Epithelial cell of prostate (primary cell): ENCODE measurements around the gene ZFYVE28.

Experiments used
- DNase-seq: peaks from one replicate; pipeline ENCODE4 v3.0.0-alpha.2; 2011; ENCODE audit warnings: low read depth, low spot score
- H3K27ac ChIP-seq: fragments of 450-650 bp; 2 replicates; pipeline ENCODE4 v1.5.1; 2017; ENCODE audit warnings: mild to moderate bottlenecking

The ZFYVE28 gene

DNA sequence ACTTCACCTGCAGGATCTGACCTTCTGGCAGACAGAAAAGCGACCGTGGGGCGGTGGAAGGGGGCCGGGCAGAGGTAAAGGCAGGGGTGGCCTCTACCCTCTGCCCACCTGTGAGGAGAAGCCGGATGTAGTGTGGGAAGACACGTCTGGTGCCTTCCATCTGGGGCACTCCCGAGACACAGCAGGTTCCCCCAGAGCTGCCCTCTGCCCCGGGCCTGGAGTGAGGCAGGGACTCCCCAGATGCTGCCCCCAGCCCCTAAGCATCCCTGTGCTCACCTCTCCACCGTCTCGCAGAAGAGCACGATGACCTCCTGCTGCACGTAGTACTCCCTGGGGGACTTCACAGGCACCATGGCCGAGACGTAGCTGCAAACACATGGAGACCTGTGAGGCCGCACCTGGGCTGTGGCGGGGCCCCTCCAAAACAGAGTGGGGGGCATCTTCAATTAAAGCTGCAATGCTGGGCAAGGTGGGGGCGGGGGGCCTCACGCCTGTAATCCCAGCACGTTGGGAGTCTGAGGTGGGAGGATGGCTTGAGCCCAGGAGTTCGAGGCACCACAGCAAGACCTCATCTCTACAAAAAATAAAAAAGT is 81.2 kb downstream of the ZFYVE28 start:
- no peak overlapping the region for H3K27ac ChIP-seq
- no peak for DNase-seq

- no peak overlapping the region for H3K27ac ChIP-seq
- DNase-seq: no peak
These were observed 81.8 kb downstream of the ZFYVE28 start for GRCh38 chr4:2336659-2337058.

- H3K27ac ChIP-seq: no peak overlapping the region
- no peak for DNase-seq
These were observed 82.7 kb downstream of the ZFYVE28 start for GRCh38 chr4:2335729-2336101.

- DNase-seq: no peak
- no peak overlapping the region for H3K27ac ChIP-seq
These were observed 83.4 kb downstream of the ZFYVE28 start for GRCh38 chr4:2334826-2335728.

GRCh38 chr4:2333916-2334644 is 84.4 kb downstream of the ZFYVE28 start:
- DNase-seq: no peak
- H3K27ac ChIP-seq: no peak overlapping the region

- no peak overlapping the region for H3K27ac ChIP-seq
- no peak for DNase-seq
These were observed 85.0 kb downstream of the ZFYVE28 start for GRCh38 chr4:2333356-2333841.

GRCh38 chr4:2332976-2333319 is 85.5 kb downstream of the ZFYVE28 start:
- DNase-seq: no peak

GRCh38 chr4:2332201-2332975 is 86.1 kb downstream of the ZFYVE28 start:
- no peak for DNase-seq
- H3K27ac ChIP-seq: no peak overlapping the region

More at GRCh38 chr4:2332976-2333319, 85.5 kb downstream of the ZFYVE28 start:
- H3K27ac ChIP-seq: no peak overlapping the region

- no peak overlapping the region for H3K27ac ChIP-seq
- DNase-seq: no peak
These were observed 86.8 kb downstream of the ZFYVE28 start for GRCh38 chr4:2331519-2332200.

- H3K27ac ChIP-seq: no peak overlapping the region
- no peak for DNase-seq
These were observed 87.4 kb downstream of the ZFYVE28 start for GRCh38 chr4:2331043-2331420.

DNA sequence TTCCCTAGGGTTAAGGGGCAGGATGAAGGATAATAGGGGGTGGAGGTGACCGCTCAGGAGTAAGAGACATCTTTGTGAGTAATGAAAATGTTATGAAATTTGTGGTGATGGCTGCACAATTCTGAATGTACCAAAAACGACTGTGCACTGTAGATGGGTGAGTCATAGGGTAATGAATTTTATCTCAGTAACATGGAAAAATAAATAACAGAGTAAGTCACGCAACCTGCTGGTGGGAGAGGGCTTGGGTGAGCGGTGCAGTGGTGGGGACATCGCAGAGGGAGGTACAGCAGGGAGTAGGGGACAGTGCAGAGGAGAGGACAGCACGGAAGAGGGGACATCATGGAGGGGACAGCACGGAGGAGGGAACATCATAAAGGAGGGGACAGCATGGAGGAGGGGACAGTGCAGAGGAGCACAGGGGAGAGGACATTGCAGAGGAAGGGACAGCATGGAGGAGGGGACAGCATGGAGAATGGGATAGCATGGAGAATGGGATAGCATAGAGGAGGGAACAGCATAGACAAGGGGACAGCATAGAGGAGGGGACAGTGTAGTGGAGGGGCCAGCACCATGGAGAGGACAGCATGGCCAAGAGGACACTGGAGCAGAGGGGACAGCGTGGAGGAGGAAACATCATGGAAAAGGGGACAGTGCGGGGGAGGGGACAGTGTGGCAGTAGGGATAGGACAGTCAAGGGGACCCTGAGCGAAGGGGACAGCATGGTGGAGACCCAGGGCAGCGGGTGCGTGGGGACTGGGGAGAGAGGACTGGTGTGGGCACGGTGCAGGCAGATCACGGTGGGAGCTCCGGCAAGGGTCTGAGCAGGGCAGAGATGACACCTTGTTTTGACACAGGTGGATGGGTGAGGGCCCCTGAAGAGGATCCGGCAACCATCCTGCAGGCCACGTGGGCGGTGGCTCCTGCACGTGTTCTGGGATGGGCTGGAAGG is 88.1 kb downstream of the ZFYVE28 start:
- no peak for DNase-seq
- H3K27ac ChIP-seq: no peak overlapping the region

- DNase-seq: no peak
- H3K27ac ChIP-seq: no peak overlapping the region
These were observed 90.9 kb downstream of the ZFYVE28 start for GRCh38 chr4:2327579-2327978.

DNA sequence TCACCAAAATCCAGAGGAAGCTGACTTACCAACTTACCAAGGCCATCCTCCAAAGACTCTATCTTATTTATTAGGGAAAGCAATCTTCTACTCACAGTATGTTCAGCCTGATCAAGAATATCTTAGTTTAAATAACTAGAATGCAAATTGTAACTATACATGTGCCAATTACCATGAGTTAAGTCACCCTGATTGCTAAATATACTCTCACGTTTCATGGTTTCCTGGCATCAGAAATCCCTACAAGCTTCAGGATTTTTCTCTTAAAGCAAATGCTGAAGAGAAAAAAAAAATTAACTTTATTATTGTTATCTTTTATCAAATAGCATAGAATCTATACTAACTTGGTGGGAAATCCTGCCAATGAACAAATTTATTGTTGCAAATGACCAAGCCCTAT is 93.6 kb downstream of the ZFYVE28 start:
- no peak for DNase-seq
- no peak overlapping the region for H3K27ac ChIP-seq

DNA sequence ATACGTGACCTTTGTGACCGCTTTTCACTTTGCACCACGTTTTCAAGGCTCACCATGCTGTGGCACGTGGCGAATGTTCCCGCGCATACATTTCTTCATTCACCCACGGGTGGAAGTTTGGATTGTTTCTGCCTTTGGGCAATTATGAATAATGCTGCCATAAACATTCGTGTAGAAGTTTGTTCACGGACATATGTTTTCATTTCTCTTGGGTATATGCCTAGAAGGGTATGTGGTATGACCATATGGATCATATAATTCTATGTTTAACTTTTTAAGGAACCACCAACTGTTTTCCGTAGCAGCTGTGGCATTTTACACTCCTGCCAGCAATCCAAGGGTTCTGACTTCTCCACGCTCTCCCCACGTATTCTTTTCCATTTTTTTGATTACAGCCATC is 95.6 kb downstream of the ZFYVE28 start:
- DNase-seq: no peak
- no peak overlapping the region for H3K27ac ChIP-seq

DNA sequence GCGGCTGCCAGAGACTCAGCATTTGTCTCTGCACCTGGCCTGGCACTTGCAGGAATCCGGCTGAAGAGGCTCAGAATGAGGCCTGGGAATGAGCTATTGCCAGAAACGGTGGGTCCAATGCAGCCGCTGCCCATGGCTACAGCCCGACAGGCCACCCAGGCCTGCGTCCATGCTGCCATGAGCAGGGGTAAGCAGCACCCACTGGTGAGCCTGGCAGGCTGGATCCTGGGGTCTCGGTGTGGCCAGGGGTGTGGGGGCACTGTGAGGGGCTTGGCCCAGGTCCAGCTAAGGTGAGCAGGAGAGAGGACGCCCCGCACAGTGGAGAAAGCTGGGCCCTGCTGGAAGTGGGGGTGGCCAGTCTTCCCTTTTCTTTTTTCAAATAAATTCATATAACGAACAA is 96.2 kb downstream of the ZFYVE28 start:
- no peak for DNase-seq
- H3K27ac ChIP-seq: no peak overlapping the region

DNA sequence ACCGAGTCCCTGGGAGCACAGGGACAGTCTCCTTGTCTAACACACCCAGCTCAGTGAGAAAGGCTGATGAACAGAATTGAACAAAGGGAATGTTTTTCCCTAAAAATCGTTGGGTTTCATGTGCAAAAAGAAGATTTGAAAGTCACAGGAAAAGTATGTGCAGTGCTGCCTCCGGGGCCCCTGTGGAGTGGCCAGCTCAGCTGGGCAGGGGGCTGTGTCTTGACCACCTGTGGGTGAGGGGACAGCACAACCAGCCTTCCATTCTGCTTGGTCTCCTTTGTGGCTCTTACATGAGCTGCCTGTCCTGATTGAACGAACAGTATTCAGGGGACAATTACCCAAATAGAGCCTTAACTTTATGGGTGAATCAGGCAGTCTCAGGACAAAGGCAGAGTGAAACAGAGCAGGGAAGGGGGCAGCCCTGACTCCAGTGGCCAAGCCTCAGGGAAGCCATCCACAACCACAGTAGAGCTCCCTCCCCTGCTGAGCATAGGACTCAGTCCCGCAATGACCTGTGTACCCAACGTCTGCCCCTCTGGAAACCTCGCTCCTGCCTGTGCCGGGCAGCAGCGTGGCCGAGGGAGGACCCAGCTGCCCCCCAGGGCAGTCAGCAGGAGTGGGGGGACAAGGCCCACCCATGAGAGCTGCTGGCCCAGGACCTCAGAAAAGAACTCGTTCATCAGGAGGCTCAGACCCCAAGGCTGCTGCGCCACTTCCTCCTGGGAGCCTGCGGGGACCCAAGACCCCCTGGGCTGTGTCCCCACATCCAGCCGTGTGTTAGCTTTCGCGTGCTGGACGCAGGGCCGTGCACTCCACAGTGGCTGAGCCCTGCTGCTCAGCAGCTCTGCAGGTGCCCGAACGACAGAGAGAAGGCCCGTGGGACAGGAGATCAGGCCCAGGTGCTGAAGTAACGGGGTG is 96.9 kb downstream of the ZFYVE28 start:
- H3K27ac ChIP-seq: no peak overlapping the region
- no peak for DNase-seq

DNA sequence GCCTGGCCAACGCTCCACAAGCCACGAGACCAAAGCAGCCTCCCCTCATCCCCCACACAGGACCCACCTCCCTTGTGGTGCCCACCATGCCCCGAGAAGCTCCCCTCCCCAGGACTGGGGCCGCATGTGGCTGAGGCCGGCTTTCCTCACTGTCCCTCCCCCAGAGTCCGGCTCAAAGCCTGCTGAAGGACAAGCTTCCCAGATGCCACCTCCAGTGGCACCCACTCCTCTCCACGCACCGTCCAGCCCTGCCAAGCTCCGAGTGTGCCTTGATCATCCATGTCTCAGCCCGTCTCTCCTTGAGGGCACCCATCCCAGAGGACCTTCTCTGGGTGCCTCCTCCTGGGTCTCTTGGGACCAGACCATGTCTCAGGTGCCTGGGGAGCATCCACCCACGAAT is 97.7 kb downstream of the ZFYVE28 start:
- no peak for DNase-seq
- no peak overlapping the region for H3K27ac ChIP-seq

DNA sequence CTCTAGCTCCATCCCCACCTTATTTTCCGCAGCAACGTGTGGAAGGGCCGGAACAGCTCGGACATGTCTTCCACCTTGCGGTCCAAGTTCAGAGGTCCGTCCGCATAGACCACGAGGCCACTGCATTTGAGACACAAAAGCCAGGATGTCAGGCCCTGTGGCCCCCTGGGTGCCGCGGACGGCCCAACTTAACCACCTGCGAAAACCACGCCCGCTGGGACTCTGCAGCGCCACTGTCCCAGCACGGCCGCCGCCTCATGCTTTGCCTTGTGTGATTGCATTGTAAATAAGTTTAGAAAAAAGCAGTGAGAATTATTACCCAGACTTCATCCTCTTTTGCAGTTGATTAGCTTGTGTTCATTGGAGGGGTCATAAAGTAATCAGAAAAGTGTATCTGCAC is 98.3 kb downstream of the ZFYVE28 start:
- no peak for DNase-seq
- no peak overlapping the region for H3K27ac ChIP-seq
